SK-N-SH (cell line): ENCODE measurements around the gene RAB5IF.

Experiments used
- RAD21 ChIP-seq: IDR thresholded peaks from 2 replicates; pipeline ENCODE4 v1.6.1; 2012; ENCODE audit warnings: mild to moderate bottlenecking, low read length
- RFX5 ChIP-seq: IDR thresholded peaks from 2 replicates; pipeline ENCODE4 v1.6.1; 2012; ENCODE audit warnings: mild to moderate bottlenecking, improper control_type of control experiment, low read length
- TF ChIP-seq, protein P1 (sequence below): fragments of 200-600 bp; sonication (generic); IDR thresholded peaks from 2 replicates; pipeline ENCODE4 v1.6.1; 2017; ENCODE audit warnings: antibody characterized with exemption, mild to moderate bottlenecking, moderate library complexity
- TF ChIP-seq, protein P2 (sequence below): IDR thresholded peaks from 2 replicates; pipeline ENCODE4 v1.4.0; 2012; ENCODE audit warnings: low read depth

DNA sequence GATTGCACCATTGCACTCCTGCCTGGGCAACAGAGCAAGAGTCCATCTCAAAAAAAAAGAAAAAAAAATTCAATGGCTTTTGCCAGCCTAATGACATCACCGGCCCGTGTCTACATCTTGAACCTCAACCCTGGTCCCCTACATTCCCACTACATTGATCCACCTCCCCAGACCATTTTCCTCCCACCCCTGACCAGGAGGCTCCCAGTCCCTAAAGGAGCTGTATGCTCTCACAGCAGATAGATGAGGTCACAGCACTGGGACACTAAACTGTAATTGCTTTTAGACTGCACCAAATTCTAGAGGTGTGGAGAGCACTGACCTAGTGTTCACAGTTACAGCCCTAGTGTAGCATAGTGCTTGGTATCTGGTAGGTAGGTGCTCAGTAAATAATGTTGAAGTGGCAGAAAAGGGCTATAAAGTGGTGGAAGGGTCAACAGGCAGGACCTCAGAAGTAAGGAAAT lies 21.5 kb upstream of the RAB5IF start:
- TF ChIP-seq, protein P1, sequence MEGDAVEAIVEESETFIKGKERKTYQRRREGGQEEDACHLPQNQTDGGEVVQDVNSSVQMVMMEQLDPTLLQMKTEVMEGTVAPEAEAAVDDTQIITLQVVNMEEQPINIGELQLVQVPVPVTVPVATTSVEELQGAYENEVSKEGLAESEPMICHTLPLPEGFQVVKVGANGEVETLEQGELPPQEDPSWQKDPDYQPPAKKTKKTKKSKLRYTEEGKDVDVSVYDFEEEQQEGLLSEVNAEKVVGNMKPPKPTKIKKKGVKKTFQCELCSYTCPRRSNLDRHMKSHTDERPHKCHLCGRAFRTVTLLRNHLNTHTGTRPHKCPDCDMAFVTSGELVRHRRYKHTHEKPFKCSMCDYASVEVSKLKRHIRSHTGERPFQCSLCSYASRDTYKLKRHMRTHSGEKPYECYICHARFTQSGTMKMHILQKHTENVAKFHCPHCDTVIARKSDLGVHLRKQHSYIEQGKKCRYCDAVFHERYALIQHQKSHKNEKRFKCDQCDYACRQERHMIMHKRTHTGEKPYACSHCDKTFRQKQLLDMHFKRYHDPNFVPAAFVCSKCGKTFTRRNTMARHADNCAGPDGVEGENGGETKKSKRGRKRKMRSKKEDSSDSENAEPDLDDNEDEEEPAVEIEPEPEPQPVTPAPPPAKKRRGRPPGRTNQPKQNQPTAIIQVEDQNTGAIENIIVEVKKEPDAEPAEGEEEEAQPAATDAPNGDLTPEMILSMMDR = no peak
- TF ChIP-seq RAD21 (no peak), RFX5 (no peak)
- TF ChIP-seq, protein P2, sequence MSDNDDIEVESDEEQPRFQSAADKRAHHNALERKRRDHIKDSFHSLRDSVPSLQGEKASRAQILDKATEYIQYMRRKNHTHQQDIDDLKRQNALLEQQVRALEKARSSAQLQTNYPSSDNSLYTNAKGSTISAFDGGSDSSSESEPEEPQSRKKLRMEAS = no peak
